Activated CD4-positive, alpha-beta T cell treated with anti-CD3 and anti-CD28 coated beads, Interleukin-2, amount 50 U/mL, for 4 hours (primary cell): ENCODE results near the gene GPR171.

ENCODE experiments used
- DNase-seq, 2 experiments: peaks; one replicate each; pipeline ENCODE4 v3.0.0-alpha.2; 2020

GPR171 gene

GRCh38 chr3:151213151-151213550 lies 10.1 kb upstream of the GPR171 start:
- DNase-seq: no peak

GRCh38 chr3:151210676-151211381 lies 7.8 kb upstream of the GPR171 start:
- DNase-seq: no peak

DNA sequence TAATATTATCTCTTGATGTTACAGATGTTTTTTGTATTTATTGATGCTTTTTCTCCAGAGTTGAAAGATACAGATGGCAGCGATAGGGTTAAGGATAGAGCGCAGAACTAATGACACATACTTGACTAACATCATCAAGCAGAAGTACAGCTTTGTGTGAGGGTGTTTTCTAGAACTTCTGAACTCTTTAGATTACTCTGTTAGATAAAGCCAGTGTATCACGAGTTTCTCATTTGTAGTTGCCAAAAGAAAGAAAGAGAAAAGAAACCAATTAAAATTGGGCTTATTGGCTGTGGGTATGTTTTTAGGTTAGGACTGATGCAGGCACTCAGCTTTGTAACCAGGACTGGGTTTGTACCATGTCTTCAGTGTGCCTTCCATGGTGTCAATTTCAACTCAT lies 6.6 kb upstream of the GPR171 start:
- DNase-seq: no peak

GRCh38 chr3:151206201-151206600 lies 3.2 kb upstream of the GPR171 start:
- DNase-seq: no peak

- no peak for DNase-seq
Measured at GRCh38 chr3:151205482-151205881, 2.5 kb upstream of the GPR171 start.

- DNase-seq: no peak
Measured at GRCh38 chr3:151204530-151205402, 1.8 kb upstream of the GPR171 start.

GRCh38 chr3:151201051-151201730 lies 1.8 kb downstream of the GPR171 start:
- DNase-seq: no peak

DNA sequence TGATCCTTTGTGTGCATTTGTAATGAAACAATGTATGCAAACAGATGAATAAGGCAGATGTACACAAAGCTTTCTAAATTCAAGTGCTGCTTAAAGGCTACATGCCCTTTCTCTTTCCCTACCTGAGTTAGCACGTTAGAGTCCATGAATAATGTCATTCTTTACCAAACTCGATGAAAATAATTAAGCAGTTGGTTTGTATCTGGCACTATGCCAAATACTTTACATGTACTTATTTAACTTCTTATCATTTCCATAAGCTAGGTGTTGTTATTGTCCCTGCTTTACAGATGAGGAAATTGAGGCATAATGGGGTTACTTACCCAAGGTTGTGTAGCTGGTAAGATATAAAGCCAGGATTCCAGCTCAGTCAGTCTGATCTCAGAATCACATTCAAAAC lies 2.4 kb downstream of the GPR171 start:
- no peak for DNase-seq

DNA sequence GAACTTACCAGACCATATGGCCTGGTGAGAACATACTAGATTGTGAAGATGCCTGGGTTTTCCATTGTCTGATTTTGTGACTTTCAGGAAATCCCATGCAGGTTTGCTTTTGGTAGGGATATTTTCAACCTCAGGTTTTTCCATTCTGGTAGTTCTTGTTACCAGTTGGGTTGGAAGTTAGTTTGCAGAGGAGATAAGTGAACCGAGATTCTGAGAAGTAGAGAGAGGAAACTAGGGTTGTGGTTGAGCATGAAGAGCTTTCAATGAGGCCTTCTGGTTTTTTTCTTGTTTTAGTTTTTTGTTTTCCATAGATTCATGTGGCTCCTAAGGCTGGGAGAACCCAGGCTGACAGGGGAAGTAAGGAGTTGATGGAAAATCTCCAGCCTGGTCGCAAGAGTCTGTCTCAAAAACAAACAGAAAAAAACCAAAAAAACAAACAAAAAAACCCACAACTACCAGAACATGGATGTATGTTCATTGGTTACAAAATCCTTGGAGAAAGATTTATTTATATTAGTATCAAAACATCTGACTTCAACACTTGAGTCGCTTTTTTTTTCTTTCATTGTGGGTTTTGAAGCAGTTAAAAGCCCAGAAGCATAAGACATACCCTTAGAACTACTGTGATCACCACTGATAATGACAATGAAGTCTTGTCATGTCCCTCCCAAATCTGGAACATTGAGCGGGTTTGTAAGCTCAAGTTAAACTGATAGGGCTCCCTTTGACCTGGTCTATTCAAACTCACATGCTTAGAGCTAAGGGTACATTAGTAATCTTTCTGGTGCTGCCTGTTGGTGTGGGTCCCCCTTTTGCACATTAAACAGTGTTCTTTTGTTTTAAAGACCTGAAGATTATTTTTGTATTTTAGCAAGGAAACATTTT lies 3.2 kb downstream of the GPR171 start:
- no peak for DNase-seq

DNA sequence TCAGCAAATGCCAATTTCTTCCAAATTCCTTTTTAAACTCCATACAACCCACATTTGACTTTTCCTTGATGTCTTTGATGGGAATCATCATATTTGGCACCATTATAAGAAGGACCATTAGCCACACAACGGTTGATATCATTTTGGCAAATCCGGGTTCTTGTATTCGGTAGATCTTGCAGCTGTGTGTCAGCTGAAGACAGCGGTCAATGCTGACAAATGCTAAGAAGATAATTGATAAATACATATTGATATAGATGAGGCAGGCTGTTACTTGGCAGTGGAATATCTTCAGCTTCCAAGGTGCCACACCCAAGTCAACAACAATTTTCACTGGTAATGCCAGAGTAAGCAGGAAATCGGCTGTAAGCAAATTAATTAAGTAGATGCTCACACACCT lies 4.2 kb downstream of the GPR171 start:
- DNase-seq: no peak

- no peak for DNase-seq
Measured at GRCh38 chr3:151197981-151198767, 4.8 kb downstream of the GPR171 start.

DNA sequence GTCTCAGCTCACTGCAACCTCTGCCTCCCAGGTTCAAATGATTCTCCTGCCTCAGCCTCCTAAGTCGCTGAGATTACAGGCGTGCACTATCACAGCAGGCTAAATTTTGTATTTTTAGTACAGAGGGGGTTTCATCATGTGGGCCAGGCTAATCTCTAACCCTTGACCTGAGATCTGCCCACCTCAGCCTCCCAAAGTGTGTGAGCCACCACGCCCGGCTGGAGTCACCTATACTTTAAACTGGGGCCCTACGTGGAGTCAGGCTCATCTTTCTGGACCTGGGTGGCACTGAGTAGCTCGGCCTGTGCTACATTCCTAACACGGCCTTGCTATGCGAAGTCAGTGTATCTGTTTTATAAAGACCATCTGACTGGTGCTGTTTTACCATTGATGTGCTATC lies 5.8 kb downstream of the GPR171 start:
- no peak for DNase-seq

GRCh38 chr3:151196434-151196833 lies 6.6 kb downstream of the GPR171 start:
- DNase-seq: no peak

DNA sequence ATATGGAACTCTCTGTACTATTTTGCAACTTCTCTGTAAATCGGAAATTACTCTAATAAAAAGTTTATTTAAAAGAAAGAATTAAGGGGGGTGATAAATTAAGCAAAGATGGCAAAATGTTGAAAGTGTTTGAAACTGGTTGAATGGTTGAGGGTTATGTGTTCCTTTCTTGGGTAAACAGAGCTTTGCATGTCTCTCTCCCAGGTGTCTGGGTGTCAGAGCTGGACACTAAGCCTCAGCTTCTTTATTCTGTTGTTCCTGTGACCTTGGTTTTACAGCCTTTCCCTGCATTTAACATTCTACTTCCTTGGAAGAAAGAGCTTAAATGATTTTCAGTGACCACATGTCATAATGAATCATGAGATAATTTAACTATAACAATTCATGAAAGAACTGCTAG lies 7.2 kb downstream of the GPR171 start:
- DNase-seq: no peak

DNA sequence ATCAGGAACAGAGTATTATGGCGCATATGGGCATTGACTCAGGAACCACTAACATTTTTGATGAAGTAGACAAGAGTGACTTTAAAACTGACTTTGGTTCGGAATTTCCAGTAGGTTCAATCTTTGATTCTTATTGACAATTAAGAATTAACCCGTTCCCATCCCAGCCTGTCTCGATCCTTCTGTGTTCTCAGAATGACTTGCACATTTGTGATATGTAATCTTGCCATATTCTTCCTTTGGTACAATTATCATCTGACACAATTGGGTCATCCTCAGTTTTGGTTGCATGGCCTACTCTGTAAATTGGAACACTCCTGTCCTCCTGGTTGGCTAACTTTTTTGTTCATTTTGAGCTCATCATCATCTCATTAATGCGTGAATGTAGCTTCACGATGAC lies 10.5 kb downstream of the GPR171 start:
- no peak for DNase-seq

- no peak for DNase-seq
Measured at GRCh38 chr3:151191095-151191494, 11.9 kb downstream of the GPR171 start.

DNA sequence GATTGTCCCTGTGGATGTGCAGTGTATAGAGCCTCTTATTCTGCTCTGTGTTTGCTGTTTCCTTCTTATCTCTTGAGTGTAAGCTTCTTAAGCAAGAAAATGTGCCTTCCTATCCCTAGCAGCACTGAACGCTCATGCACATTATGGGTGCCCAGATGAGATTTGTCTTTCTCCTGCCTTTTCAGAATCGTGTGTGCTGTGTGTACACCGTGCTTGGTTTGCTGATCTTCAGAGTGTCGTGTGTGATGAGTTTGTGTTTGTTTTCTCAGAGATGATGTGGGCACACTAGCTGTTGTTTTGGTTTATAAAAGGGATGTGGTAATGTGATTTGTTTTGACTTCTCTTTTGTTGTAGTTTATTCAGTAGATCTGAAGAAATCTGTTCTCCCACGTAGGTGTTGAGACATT lies 19.7 kb downstream of the GPR171 start:
- no peak for DNase-seq

GRCh38 chr3:151182349-151183079 lies 20.5 kb downstream of the GPR171 start:
- DNase-seq: no peak

GRCh38 chr3:151178208-151178845 lies 24.7 kb downstream of the GPR171 start:
- DNase-seq: no peak

GRCh38 chr3:151175952-151176351 lies 27.1 kb downstream of the GPR171 start:
- DNase-seq: no peak

GRCh38 chr3:151174351-151174750 lies 28.7 kb downstream of the GPR171 start:
- no peak for DNase-seq
